NCI-H1417 treated with DMSO at 0.1 percent for 48 hours (cell line): ENCODE measurements around the gene EMSY.

Source experiments
- DNase-seq: peaks from one replicate; lab custom pipeline; 2025; lab: John Stamatoyannopoulos, UW

EMSY gene

DNA sequence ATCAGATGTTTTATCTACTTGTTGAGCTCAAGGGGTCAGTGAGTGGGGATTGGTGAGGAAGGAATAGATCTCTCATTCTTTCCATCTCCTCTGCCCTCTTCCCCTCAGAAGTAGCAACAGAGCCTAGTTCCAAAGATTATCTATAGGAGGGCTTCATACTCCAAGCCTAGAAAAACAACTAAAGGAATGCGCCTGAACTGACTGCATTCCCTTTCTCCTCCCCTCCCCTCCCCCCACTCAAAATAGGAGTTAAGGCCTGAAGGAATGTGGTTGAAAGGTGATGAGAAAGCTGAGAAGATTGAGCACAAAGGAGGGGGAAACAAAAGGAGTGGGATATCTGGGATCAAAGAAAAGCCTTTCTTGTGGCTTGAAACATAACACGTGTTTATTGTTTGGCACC, 10.5 kb downstream of the EMSY start:
- DNase-seq, result no peak

DNA sequence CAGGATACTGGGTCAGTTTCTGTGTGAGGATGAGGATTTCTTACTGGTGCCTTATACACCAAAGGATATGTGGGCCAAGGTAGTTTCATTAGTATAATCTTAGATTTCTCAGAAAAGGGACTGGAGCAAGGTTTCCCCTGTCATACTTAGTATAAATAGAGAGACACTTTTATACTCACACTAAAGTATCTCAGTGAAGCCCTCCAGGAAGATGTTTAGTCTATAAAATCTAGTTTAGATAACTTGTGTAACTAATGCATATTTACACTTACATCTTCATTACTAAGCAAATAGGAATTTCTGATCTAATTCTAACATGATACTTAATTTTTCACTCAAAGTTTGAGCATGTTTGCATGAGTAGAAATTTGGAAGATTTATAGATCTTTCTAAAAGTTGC, 11.1 kb downstream of the EMSY start:
- no peak for DNase-seq

DNA sequence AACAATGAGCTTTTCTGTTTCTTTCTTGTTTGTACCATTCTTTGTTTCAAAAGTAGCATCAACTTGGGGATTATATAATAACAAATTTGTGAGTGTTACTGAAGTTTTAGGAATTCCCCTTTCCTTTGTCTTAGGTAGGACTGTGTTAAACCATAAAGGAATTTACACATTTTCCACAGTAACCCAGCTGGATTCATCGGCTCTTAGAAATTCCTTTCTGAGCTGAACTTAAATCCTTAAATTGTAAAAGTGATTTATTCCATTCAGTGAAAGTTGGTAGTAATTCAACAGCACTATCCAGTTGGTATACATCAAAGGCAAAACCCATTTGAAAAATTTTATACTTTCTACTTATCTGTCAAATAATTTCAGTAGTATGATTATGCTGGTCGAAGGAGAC, 11.8 kb downstream of the EMSY start:
- DNase-seq, result no peak

DNA sequence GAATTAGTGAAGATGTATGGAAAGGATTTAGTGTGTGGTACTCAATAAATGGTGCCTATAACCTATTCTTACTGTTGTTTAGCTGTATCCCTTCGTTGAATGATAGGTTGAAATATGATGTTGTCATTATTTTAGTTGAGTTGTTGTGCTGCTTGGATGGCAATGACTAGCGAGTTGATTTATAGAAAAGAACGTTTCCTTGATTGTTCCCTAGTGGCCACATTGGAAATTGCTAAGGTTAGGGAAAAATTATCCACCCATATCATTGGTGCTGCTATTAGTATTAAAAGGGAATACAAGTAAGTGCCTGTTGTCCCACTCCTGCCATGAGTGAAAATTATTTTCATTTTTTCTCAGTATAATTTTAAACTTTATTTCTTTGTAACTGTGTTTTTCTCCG, 14.5 kb downstream of the EMSY start:
- no peak for DNase-seq

DNA sequence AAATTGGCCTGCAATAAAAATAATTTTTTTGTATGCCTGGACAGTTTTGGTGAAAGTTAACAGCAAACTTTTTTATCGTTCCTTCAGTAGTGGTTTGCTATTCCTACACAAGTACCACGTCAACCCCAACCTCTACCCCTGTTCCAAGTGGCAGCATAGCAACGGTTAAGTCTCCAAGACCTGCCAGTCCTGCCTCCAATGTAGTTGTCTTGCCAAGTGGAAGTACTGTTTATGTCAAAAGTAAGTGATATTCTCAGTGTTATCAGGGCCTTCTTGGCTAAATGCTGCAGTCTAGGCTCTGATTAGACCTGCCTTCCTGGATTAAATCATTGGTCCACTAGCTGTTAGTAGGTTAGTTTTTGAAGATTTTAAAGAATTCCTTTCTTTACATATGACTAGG, 15.0 kb downstream of the EMSY start:
- no peak for DNase-seq

DNA sequence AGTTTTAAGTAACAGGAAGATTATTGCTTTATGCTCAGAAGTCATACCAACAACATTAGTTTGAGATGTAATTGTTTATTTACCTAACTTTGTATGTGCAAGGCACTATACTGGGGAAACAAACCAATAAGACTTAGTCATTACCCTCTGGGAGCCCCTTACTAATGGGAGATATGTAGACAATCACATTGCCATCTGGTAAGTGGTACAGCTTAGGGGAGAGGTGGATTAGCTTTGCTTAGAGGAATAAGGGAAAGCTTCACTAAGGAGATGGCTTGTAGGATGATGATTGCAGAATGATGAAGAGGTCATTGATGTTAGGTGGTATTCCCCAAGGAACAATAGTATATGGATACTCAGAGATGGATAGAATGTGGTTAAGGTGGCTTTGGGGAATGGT, 17.5 kb downstream of the EMSY start:
- no peak for DNase-seq

DNA sequence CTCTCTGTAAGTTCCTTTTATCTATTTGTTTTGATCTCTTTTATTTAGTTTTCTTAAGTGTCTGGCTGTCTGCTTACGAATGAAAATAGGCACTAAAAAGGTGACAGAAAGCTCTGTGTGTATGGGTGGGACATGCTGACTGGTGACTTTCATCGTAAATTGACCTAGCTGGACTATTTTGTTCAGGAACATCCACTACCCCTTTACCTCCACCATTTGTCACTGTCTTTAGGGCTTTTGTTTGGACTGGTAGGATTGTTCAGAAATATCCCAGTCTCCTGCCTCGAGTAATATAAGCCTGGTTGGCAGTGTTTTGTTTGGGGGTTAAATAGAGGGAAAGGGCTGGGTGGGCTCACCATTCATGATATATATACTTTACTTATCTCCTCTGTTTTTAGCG, 20.9 kb downstream of the EMSY start:
- no peak for DNase-seq

DNA sequence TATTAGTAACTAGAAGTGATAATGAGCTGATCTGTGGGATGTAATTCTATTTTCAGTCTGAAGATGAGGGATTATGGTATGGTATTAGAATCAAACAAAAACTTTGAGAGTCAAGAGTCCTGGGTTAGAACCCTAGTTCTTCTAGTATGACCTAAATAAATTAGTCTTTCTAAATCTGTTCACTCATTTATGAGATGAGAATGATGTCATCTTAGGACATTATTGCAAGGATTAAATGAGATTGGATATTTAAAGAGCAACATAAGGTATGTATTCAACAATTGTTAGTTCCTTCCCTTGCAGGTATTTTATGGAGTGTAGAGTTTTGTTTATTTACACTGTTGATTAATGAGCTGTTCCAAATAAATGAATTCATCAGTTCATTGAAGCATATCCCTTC, 21.8 kb downstream of the EMSY start:
- no peak for DNase-seq

DNA sequence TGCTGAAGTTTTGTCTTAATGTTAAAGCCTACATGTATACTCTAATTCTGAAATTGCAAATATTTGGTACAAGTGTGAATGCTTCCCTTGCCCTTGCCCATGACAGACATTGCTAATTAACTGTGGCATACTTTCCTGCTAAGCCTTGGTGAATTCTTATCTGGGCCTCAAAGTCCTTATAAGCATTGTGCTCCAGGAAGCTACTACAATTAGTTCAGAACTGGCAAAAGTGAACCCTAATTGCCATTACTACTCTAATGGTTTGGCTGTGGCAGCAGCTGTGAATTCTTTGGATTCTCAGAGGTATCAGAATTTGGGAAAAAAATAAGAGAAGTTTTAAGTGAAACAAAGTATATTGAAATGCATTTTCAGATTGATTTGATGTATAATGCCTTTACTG, 24.3 kb downstream of the EMSY start:
- DNase-seq, result no peak

DNA sequence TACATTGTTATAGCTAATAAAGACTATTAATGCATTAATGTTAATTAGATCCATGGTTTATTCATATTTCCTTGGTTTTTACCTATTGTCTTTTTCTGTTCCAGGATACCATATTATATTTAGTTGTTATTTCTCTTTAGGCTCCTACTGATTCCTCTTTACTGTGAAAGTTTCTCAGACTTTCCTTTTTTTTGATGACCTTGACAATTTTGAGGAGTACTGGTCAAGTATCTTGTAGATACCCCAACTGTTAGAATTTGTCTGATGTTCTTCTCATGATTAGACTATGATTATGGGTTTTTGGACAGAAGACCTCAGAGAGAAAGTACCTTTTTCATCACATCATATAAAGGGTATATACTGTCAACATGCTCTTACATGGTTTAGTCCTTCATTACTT, 26.6 kb downstream of the EMSY start:
- no peak for DNase-seq

DNA sequence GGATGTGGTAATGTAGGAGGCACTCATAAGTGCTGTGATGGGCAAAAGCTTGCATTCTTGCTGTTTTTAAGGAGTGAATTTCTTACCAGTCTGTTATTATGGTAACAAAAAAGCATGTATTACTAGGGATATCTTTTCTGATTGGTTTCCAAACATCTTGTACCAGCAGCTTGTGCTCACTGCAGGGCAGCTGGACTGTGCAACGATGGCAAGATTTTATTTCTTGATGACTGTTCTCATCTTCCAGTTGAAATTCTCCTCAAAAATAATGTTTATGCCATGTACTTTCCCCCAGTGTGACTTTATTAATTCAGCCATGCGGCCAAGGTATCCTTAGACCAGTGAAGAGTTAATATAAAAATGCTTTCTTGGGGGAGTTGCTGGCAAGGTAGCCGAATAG, 35.4 kb downstream of the EMSY start:
- DNase-seq, result no peak

DNA sequence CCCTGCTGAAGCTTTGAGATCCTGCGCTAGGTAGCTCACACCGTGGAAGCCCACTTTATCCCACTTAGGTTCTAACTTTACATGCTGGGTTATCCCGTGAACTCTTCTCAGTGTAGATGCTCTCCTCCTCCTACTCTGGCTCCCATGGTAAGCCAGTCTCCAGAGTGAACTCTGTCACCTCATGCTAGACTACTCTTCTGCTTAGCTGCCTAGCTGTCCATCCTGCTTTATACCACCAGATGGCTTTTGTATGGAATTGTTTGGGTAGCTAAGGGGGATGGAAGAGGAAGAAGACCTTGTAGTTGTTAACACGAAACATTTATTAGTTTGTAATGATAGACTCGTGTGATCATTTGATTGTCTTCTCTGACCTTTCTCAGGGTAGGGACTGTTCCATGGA, 46.8 kb downstream of the EMSY start:
- no peak for DNase-seq

DNA sequence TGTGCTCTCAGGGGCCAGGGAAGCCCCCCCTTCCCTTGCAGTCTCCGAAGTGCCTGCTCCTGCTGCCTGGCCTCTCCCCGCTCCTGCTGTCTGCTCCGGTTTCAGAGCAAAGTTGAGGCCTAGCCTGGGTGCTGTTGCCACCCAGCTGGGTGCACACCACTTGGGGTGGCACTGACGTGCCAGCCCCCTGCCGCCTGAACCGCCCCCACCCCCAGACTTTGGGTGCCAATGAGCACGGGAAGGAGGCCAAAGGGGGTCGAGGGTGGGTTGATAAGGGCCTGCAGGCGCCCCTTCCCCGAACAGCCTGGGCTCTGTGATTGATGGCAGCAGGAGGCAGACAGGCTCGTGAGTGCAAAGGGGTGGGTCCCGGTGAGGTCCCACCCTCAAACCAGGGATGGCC, 48.2 kb downstream of the EMSY start:
- no peak for DNase-seq

DNA sequence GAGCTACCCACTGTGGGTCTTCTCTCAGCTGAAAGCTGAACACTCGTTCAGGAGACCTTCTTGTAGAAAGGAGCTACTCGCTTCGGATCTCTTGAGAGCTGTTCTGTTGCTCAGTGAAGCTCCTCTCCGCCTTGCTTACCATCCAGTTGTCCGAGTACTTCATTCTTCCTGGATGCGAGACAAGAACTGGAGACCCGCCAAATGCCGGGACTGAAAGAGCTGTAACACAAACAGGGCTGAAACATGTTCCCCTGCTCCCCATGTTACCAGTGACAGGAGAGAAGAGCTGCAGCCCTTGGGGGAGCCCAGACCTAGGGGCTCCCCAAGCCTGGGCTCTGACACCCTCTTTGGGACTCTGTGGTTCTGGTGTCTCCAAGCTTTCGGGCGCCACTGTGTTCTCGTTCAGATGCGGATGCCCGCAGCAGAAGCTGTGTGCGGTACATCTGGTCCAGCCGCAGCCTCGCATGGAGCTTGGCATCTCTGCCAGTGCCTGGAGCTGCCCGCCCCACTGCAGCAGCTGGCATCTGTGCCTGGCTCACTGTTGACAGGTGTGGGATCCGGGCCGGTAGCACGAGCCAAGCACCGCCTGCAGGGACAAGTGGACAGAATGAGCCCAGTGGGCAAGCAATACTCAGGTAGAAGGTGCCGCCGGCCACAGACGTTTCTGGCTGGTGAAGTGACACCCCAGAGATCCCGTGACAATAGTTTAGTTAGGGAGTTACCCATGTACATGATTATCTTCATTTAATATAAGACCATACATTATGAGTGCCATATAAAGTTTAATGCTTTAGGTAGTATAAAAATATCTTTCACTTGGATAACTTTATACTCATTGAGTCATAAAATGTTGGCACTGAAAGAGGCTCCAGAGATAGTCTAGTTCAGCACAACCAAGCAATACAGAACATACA, 49.1 kb downstream of the EMSY start:
- DNase-seq, result no peak

DNA sequence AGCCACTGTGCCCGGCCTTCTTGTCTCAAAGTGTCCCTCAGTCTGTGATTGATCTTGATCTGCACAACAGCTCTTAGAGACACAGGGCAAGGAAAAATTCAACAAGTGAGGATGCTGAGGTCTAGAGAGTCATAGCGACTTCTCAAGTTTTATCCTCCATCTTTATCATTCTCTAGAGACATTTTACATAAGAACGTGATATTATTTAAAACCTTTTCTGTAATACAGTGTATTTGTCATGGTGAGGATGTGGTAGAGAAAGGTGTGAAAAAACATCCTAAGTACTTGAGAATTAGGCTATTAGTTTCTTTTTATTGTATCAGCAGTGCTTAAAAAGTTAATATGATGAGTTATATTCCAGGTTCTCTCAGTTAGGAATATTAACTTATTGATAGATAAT, 50.2 kb downstream of the EMSY start:
- no peak for DNase-seq

DNA sequence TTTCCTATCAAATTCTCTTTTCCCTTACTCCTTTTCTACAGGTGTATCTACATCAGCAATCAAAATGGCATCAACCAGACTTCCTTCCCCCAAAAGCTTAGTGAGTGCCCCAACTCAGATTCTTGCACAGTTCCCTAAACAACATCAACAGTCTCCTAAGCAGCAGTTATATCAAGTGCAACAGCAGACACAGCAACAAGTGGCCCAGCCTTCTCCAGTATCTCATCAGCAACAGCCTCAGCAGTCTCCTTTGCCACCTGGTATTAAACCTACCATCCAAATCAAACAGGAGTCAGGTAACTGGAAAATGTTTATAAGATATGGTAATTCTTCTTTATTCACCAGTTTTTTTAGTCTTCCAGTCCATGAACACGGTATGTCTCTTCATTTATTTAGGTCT, 51.4 kb downstream of the EMSY start:
- no peak for DNase-seq

DNA sequence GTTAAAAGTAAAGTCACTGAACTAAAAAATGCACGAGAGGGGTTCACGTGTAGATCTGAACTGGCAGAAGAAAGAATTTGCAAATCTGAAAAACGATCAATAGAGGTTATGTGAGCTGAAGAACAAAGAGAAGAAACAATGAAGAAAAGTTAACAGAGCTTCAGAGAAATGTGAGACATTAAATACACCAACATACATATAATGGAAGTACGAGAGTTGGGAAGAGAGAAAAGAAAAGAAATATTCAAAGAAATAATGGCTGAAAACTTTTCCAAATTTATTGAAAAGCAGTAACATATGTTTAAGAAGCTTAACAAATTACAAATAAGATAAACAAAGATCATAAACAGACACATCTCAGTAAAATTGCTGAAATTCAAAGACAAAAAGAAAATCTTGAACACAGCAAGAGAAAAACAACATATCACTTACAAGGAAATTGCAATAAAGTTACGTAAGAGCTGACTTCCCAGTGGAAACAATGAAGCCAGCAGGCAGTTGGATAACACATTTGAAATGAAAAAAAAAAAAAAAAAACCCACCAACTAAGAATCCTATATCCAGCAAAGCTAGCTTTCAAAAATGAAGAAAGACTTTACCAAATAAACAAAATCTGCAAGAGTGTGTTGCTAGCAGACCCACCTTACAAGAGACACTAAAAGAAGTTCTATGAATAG, 56.8 kb downstream of the EMSY start:
- DNase-seq, result no peak

DNA sequence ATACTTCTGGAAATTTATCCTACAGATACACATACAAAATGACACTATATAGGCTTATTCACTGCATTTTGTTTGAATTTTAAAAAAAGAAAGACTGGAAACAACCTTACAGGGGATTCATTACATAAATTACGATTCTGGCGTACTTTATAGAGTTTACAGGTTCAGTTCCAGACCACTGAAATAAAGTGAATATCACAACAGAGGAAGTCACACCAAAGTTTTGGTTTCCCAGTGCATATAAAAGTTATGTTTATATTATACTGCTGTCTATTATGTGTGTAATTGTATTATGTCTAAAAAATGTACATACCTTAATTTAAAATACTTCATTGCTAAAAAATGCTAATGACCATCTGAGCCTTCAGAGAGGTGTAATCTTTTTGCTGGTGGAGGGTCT, 62.0 kb downstream of the EMSY start:
- DNase-seq, result no peak

DNA sequence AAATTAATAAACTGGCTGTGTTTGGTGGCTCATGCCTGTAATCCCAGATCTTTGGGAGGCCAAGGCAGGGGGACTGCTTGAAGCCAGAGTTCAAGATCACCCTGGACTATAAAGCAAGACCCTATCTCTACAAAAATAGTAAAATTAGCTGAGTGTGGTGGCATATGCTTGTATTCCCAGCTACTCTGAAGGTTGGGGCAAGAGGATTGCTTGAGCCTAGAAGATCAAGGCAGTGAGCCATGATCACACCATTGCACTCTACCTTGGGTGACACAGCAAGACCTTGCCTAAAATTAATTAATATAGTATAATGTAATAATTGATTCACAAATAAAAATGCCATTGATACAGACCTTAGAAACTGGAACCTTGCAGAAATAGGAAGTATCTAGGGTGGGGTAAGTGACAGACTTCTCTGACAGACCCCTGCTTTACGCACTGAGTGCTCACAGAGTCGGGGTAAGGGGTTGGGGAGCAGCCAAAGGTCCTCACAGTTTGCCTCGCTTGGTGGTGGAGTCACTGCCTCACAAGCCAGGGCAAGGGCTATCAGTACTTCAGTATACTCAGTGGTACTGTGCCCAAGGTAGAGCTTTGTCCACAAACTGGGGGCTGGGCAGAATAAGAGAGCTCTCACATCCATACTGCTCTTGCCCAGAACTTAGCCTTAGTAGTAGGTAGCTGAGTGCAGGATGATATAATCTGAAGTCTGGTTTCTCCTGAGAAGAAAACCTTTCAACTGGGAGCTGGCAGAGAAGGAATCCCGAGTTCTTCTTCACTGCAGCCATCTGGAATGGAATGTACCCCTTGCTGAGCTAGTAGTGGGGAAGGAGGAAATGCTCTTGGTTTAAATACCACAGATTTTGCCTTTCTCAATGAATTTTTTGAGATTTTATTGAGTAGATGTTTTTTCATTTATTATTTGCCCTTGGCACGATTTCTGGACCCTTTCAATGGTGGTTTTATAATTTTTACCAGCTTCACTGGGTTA, 65.5 kb downstream of the EMSY start:
- no peak for DNase-seq

DNA sequence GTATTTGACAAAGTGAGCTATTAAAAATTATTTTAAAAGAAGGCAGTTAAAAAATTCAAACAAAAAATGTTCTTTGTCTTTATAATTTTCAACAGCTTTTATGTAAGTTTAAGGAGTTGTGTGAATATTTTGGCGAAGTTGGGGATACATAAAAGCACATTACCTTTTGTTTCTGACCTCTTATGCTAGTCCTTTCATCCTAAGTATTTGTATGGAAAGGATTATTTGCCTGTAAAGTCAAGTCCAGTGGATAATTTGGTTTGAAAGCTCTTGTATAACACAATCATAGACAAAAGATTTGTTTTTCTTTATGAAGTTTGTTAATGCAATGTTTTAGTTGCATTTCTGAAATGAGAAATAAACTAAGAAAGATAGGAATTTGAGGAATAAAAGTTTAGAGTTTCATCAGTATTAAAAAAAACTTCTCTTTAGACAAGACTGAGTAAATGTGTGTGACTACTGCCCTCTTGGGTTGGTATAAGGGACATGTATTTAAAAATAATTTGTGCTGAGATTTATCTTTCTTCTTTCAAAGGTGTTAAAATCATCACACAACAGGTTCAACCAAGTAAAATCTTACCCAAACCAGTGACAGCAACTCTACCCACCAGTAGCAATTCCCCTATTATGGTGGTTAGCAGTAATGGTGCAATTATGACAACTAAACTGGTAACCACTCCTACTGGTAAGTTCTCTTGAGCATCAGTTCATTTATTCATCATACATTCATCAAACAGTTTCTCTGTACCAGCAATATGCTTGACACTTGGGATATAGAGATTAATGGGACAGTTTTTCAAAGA, 68.2 kb downstream of the EMSY start:
- DNase-seq, result no peak

DNA sequence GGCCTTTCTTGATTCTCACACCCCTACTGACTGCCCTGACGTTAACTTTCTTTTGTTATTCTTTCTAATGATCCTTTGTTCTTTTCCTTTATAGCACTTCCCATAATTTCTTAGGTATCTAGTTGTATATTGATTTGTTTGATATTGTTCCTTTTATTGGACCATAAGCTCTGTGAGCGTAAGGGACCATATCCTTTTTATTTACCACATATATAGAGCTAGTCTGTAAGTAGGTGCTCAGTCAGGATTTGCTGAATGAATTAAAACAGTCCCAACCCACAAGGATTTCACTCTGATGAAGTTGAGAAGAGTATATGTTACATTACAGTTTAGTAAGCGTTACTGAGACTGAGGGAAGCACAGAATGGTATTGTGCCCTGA, 68.8 kb downstream of the EMSY start:
- DNase-seq, result no peak

DNA sequence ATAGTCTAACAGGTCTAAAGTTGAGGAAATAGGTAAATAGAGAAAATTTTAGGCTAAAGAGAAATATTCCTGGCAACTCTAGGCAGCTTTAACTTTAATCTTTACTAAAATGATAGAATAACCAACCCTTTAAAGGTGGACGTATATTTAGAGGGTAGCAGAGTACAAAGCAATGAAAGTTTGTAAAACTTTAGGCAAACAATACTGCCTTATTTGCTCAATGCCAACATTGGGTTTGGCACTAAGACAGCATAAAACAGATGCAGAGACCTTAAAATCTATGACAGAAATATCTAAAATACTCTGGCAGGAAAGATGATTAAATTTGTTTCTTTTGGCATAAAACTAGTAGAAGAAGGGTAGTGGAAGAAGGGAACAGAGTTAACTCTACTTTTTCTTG, 70.7 kb downstream of the EMSY start:
- no peak for DNase-seq
